Gastroesophageal sphincter (tissue), 4 donors: ENCODE data around the gene RAN. TPM values are rescaled to one million over a fixed set of nuclear protein-coding genes. Genes with fewer than 3 reads are reported as not detected.
"Not testable (repeated sequence)": the region's sequence is repeated elsewhere in the genome, so short reads cannot be mapped to it uniquely, and the experiment has no call there.

ENCODE experiments used
- ATAC-seq: fragments of 150-250 bp; one replicate; pipeline ENCODE4 v1.9.1; 2016; ENCODE audit warnings: mild to moderate bottlenecking, moderate library complexity
- H3K27ac ChIP-seq, 4 donors: fragments of 200-600 bp; sonication (generic) in 3 of 4; 1 replicate in 3 of 4; 2 replicates in 1 of 4; pipeline ENCODE4 v1.5.1; 2016 to 2019
- H3K27me3 ChIP-seq: fragments of 200-600 bp; sonication (generic); one replicate; pipeline ENCODE4 v1.5.1; 2019
- H3K36me3 ChIP-seq, 2 donors: fragments of 200-600 bp; sonication (generic); one replicate each; pipeline ENCODE4 v1.5.1; 2019; ENCODE audit warnings: control low read depth in 1 of 2
- H3K4me1 ChIP-seq, 3 donors: fragments of 200-600 bp; sonication (generic); 1 replicate in 2 of 3; 2 replicates in 1 of 3; pipeline ENCODE4 v1.5.1; 2016 to 2019; ENCODE audit warnings: control low read depth in 2 of 3
- H3K4me3 ChIP-seq, 2 donors: fragments of 200-600 bp; sonication (generic); one replicate each; pipeline ENCODE4 v1.5.1; 2019; ENCODE audit warnings: mild to moderate bottlenecking in 1 of 2, moderate library complexity in 1 of 2
- H3K9me3 ChIP-seq, 3 donors: fragments of 200-600 bp; sonication (generic); one replicate each; pipeline ENCODE4 v1.5.1; 2017 to 2019; ENCODE audit warnings: control low read depth in 2 of 3
- EP300 ChIP-seq: sonication (generic); formaldehyde crosslinking; IDR thresholded peaks from one replicate; pipeline ENCODE4 v1.6.1; 2017; ENCODE audit warnings: antibody characterized with exemption, mild to moderate bottlenecking
- POLR2A ChIP-seq, 2 donors: fragments of 450-650 bp; IDR thresholded peaks; one replicate each; pipeline ENCODE4 v1.6.1; 2017; ENCODE audit warnings: antibody characterized with exemption in 2 of 2, mild to moderate bottlenecking in 2 of 2, moderate library complexity in 1 of 2
- POLR2AphosphoS5 ChIP-seq: sonication (generic); formaldehyde crosslinking; IDR thresholded peaks from one replicate; pipeline ENCODE4 v1.6.1; 2017; ENCODE audit warnings: antibody characterized with exemption
- WGBS, 2 donors: methylation state at CpG; one replicate each; pipeline ENCODE4 v1.1.5; 2018; ENCODE audit warnings: low coverage in 1 of 2; 5-methylcytosine and 5-hydroxymethylcytosine counted together
- total RNA-seq, 4 donors: library from RNA; depleted of rRNA; stranded (reverse); fragments of >200 nt; gene quantifications; one replicate each; pipeline ENCODE4 v1.1.0, GENCODE V29; 2016
- TF ChIP-seq, protein P1 (sequence below), 4 experiments: fragments of 200-600 bp in 2 of 4; fragments of 450-650 bp in 2 of 4; sonication (generic) in 1 of 4; IDR thresholded peaks; one replicate each; pipeline ENCODE4 v1.5.1; 2017 to 2019; ENCODE audit warnings: antibody characterized with exemption in 4 of 4, mild to moderate bottlenecking in 2 of 4, moderate library complexity in 2 of 4

Gene RAN
- total RNA-seq, 4 donors from 2014 or later = 139 to 199 (median 167) TPM

DNA sequence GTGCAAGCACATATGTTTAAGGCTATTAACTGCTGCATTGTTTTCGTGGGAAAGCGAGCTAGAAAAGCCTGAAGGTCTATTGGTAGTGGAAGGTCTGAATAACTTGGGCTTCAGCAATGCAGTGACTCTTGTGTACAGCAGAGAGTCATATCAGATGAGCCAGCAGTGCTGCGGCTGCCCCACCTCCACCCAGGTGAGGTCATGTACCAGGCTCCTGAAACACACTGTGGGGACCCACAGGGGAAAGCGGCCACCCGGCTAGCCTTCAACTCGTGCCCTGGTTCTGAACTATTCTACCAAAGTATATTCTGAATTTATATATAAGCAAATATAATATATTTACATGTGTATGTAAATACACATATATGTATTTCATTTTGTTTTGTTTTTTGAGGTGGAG lies 12.7 kb upstream of the RAN start:
- TF ChIP-seq POLR2A (IDR thresholded peaks at IDR 0.05) = no peak
- TF ChIP-seq, protein P1, sequence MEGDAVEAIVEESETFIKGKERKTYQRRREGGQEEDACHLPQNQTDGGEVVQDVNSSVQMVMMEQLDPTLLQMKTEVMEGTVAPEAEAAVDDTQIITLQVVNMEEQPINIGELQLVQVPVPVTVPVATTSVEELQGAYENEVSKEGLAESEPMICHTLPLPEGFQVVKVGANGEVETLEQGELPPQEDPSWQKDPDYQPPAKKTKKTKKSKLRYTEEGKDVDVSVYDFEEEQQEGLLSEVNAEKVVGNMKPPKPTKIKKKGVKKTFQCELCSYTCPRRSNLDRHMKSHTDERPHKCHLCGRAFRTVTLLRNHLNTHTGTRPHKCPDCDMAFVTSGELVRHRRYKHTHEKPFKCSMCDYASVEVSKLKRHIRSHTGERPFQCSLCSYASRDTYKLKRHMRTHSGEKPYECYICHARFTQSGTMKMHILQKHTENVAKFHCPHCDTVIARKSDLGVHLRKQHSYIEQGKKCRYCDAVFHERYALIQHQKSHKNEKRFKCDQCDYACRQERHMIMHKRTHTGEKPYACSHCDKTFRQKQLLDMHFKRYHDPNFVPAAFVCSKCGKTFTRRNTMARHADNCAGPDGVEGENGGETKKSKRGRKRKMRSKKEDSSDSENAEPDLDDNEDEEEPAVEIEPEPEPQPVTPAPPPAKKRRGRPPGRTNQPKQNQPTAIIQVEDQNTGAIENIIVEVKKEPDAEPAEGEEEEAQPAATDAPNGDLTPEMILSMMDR (IDR thresholded peaks at IDR 0.05) = no peak
- no peak for TF ChIP-seq POLR2AphosphoS5
- TF ChIP-seq EP300 = no peak
- Histone ChIP-seq H3K36me3 (no peaks in the 10 kb centered on the region), H3K27ac (no peak overlapping the region), H3K4me3 (no peak overlapping the region), H3K4me1 (no peaks in the 10 kb centered on the region), H3K9me3 (peaks cover 0 to 11% (median 0%) of the 10 kb centered on the region in 3 donors), H3K27me3 (peaks cover 13% of the 10 kb centered on the region)
- 91 to 100% methylated on average over 6 of the region's 6 CpGs for WGBS, 2 donors
- no peak for ATAC-seq

DNA sequence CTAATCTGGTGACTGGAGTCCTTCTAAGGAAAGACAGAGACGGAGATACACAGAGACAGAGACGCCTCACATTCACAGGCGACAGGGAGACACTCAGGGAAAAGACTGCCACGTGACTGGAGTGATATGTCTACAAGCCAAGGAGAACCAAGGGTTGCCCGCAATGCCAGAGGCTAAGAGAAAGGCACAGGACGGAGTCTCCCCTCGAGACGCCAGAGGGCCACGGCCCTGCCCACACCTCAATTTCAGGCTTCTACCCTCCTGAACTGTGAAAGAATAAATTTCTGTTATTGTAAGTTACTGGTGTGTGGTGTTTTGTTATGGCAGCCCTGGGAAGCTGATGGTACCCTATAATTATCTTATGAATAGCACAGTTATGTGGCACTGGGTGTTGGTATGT lies 11.6 kb upstream of the RAN start:
- H3K4me3 ChIP-seq = no peak overlapping the region
- TF ChIP-seq POLR2AphosphoS5 (no peak), EP300 (no peak), POLR2A (IDR thresholded peaks at IDR 0.05) (no peak)
- TF ChIP-seq, protein P1 (IDR thresholded peaks at IDR 0.05) = no peak
- H3K27me3 ChIP-seq = peaks cover 13% of the 10 kb centered on the region
- no peak for ATAC-seq
- 83% methylated on average over 5 to 7 of the region's 9 CpGs for whole genome bisulfite sequencing, 2 donors
- H3K27ac ChIP-seq = no peak overlapping the region
- peaks cover 0 to 11% (median 0%) of the 10 kb centered on the region in 3 donors for H3K9me3 ChIP-seq
- H3K4me1 ChIP-seq = no peaks in the 10 kb centered on the region
- no peaks in the 10 kb centered on the region for H3K36me3 ChIP-seq

DNA sequence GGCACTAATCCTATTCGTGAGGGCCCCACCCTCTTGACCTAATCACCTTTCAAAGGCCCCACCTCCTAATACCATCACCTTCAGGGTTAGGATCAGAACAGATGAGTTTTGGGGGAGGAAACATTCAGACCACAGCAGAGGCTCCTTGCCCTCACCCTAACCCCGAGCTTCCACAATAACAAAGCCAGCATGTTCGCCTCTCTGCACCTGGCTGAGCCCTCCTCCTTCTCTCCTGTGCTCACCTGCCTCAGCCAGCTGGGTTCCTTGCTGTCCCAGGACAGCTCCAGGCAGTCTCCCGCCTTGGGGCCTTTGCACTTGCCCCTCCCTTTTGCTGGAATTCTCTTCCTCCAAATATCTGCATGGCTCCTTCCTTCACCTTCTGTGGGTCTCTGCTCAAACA lies 9.7 kb upstream of the RAN start:
- ATAC-seq = no peak
- H3K36me3 ChIP-seq = no peaks in the 10 kb centered on the region
- H3K9me3 ChIP-seq = peaks cover 0 to 9% (median 0%) of the 10 kb centered on the region in 3 donors
- peaks cover 8% of the 10 kb centered on the region for H3K27me3 ChIP-seq
- TF ChIP-seq POLR2A (IDR thresholded peaks at IDR 0.05) = no peak
- no peak for TF ChIP-seq EP300
- TF ChIP-seq POLR2AphosphoS5 = no peak
- TF ChIP-seq, protein P1 (IDR thresholded peaks at IDR 0.05) = no peak
- WGBS, 2 donors = 59 to 86% methylated on average over 2 to 4 of the region's 4 CpGs
- no peak overlapping the region for H3K4me3 ChIP-seq
- H3K27ac ChIP-seq = no peak overlapping the region
- H3K4me1 ChIP-seq = no peaks in the 10 kb centered on the region

DNA sequence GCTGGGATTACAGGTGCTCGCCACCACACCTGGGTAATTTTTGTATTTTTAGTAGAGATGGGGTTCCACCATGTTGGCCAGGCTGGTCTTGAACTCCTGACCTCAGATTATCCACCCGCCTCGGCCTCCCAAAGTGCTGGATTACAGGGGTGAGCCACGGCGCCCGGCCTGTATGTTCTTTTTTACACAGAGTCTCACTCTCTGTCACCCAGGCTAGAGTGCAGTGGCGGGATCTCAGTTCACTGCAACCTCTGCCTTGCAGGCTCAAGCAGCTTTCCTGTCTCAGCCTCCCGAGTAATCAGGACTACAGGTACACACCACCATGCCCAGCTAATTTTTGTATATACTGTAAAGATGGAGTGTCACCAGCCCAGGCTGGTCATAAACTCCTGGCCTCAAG lies 9.1 kb upstream of the RAN start:
- H3K4me3 ChIP-seq, H3K27me3 ChIP-seq, H3K36me3 ChIP-seq, H3K9me3 ChIP-seq, ATAC-seq, H3K27ac ChIP-seq, H3K4me1 ChIP-seq: not testable (repeated sequence)
- 82 to 100% methylated on average over 3 of the region's 8 CpGs for WGBS, 2 donors

DNA sequence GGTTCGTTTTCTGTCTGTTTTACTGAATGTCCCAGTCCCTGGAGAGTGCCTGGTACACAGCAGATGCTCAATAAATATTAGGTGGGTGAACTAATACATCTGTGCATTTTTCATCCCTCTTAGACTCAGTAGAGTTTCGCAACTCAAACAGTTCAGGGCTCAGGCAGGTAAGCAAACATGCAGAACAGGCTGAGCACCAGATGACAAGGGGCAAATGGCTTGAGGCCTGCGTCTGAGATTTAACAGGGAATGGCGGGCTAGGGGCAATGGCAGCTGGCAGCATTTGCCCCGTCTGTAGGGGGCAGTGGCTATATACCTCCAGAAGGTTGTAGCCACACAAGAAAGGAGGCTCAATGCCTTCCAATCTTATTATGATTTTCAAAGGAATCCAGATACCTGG lies 8.6 kb upstream of the RAN start:
- H3K9me3 ChIP-seq = no peaks in the 10 kb centered on the region
- no peak for ATAC-seq
- H3K27me3 ChIP-seq = no peaks in the 10 kb centered on the region
- no peak overlapping the region for H3K4me3 ChIP-seq
- no peaks in the 10 kb centered on the region for H3K4me1 ChIP-seq
- WGBS, 2 donors = 34 to 83% methylated on average over 2 to 5 of the region's 5 CpGs
- TF ChIP-seq POLR2A (IDR thresholded peaks at IDR 0.05) (no peak), POLR2AphosphoS5 (no peak), EP300 (no peak)
- TF ChIP-seq, protein P1 (IDR thresholded peaks at IDR 0.05) = no peak
- no peak overlapping the region for H3K27ac ChIP-seq
- no peaks in the 10 kb centered on the region for H3K36me3 ChIP-seq
